Epithelial cell of proximal tubule (primary cell): ENCODE measurements around the gene SEMA4A. TPM values are rescaled to one million over a fixed set of nuclear protein-coding genes. Genes with fewer than 3 reads are reported as not detected.
A peak's percentile ranks its signal among the peaks of the same experiment; 100 is the strongest.

Experiments
- DNase-seq: peaks from one replicate; pipeline ENCODE4 v3.0.0-alpha.2; 2011; ENCODE audit warnings: low read depth
- H3K4me3 ChIP-seq: 2 replicates; pipeline ENCODE4 v1.5.1; 2011; ENCODE audit warnings: low read depth, mild to moderate bottlenecking, low read length
- CTCF ChIP-seq: conservative IDR thresholded peaks from 2 replicates; pipeline ENCODE4 v1.5.1; 2012; ENCODE audit warnings: low read depth, mild to moderate bottlenecking, low read length
- total RNA-seq: library from RNA; depleted of rRNA; stranded (reverse); fragments of >200 nt; gene quantifications from 2 replicates; pipeline ENCODE4 v1.2.3, GENCODE V29; 2015

Gene SEMA4A
- total RNA-seq, 1 donor from 2014 or later = 3.5 TPM

- H3K4me3 ChIP-seq = no peak overlapping the region
- no peak for TF ChIP-seq CTCF
- no peak for DNase-seq
These were observed 18.5 kb upstream of the SEMA4A start for GRCh38 chr1:156134716-156135435.

GRCh38 chr1:156135930-156136871, 17.2 kb upstream of the SEMA4A start:
- TF ChIP-seq CTCF = no peak

DNA sequence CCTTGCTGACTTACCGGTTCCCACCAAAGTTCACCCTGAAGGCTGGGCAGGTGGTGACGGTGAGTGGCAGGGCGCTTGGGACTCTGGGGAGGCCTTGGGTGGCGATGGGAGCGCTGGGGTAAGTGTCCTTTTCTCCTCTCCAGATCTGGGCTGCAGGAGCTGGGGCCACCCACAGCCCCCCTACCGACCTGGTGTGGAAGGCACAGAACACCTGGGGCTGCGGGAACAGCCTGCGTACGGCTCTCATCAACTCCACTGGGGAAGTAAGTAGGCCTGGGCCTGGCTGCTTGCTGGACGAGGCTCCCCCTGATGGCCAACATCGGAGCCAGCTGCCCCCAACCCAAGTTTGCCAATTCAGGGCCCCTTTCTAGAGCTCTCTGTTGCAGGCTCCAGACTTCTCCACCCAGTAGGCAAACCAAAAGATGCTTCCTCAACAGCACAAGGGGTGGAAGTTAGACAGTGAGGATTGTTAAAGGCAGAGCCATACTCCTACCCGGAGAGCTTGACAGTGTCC, 16.4 kb upstream of the SEMA4A start:
- no peak overlapping the region for H3K4me3 ChIP-seq
- TF ChIP-seq CTCF = peak; percentile 16
- DNase-seq = no peak

More at GRCh38 chr1:156135930-156136871, 17.2 kb upstream of the SEMA4A start:
- no peak for DNase-seq
- no peak overlapping the region for H3K4me3 ChIP-seq

DNA sequence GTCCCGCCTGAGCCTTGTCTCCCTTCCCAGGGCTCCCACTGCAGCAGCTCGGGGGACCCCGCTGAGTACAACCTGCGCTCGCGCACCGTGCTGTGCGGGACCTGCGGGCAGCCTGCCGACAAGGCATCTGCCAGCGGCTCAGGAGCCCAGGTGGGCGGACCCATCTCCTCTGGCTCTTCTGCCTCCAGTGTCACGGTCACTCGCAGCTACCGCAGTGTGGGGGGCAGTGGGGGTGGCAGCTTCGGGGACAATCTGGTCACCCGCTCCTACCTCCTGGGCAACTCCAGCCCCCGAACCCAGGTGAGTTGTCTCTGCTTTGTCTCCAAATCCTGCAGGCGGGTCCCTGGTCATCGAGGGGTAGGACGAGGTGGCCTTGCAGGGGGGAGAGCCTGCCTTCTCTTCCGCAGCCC, 14.9 kb upstream of the SEMA4A start:
- no peak for TF ChIP-seq CTCF
- H3K4me3 ChIP-seq = no peak overlapping the region
- no peak for DNase-seq

DNA sequence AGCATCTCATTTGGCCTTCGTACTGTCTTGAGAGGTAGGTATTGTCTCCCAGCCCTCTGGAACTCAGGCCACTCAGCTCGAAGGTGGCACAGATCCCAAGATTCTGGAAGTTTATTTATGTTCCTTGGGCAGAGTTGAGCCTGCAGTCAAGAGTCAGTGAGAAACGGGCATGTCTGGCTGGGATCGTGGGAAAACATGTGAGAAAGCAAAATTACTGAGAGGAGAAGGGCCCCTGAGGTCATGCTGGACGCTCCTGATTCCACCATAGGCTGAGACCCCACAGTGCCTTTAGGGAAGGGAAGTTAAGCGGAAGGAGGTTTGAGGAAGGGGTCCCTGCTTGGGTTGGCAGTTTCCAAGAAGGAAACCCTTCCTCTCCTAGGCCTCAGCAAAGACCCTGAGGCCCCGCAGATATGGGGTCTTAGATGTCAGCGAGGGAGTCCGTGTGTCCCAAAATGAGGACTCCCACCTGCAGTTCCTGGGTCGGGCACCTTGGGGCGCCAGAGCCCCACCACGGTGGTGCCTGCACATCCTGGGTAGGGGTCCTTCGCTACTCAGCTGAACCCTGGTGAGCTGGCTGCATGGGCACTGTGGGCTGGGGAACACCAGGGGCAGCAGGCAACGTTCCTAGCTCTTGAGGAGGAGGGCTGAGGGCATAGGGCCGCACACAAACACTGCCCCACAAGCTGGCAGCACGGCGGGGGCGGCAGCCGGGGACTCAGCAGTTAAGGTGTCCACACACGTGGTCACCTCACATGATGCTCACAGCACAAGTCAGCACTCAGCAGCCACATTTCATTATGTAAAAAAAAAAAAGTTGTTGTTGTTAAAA, 12.3 kb upstream of the SEMA4A start:
- no peak overlapping the region for H3K4me3 ChIP-seq
- TF ChIP-seq CTCF = peak; percentile 74
- DNase-seq = no peak

DNA sequence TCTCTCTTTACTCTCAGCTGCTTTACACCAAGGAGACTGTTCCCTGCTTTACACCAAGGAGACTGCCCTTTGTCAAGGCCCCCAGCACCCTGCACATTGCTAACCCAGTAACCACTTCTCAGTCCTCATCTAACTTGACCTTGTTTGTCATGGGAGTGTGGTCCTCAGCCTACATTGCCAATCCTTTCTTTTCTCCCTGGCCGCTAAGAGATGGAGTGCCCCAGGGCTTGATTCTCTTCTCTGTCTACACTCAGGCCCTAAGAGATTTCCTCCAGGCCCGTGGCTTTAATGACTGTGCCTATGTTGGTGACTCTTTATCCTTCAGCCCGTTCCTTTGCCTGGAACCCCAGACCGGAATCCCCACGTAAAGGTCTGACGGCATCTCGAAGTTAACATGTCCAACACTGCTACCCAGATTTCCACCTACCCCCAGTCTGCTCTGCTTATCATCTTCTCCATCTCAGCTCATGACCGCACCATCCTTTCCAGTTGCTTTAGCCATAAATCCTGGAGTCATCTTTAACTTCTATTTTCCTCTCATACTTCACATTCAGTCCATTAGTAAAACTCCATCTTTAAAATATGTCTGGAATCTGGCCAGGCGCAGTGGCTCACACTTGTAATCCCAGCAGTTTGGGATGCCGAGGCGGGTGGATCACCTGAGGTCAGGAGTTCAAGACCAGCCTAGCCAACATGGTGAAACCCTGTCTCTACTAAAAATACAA, 9.5 kb upstream of the SEMA4A start:
- DNase-seq = no peak
- TF ChIP-seq CTCF = no peak
- no peak overlapping the region for H3K4me3 ChIP-seq
